Activated T-helper 2 cell treated with anti-CD3 and anti-CD28 coated beads, Interferon-gamma antibody, Interleukin-2, Interleukin-4, amounts not matched to agents 10 μg/mL and 5 μg/mL and 100 μg/mL, durations not matched to agents 14 hours and 24 hours and 36 hours (primary cell): ENCODE results near the gene STARD13. TPM values are rescaled to one million over a fixed set of nuclear protein-coding genes. Genes with fewer than 3 reads are reported as not detected.

Source experiments
- DNase-seq: peaks from one replicate; pipeline ENCODE4 v3.0.0; 2021; ENCODE audit warnings: low spot score
- H3K27ac Mint-ChIP-seq: one replicate; pipeline ENCODE4 v1.8.0; 2021; ENCODE audit warnings: mixed read lengths
- H3K27me3 Mint-ChIP-seq: one replicate; pipeline ENCODE4 v1.8.0; 2021; ENCODE audit warnings: low read depth, mixed read lengths
- H3K36me3 Mint-ChIP-seq: one replicate; pipeline ENCODE4 v1.8.0; 2021; ENCODE audit warnings: low read depth, mixed read lengths
- H3K4me1 Mint-ChIP-seq: one replicate; pipeline ENCODE4 v1.8.0; 2021; ENCODE audit warnings: low read depth, mixed read lengths
- H3K4me3 Mint-ChIP-seq: one replicate; pipeline ENCODE4 v1.8.0; 2021; ENCODE audit warnings: low read depth, mild to moderate bottlenecking, moderate library complexity, mixed read lengths
- H3K9me3 Mint-ChIP-seq: one replicate; pipeline ENCODE4 v1.8.0; 2021; ENCODE audit warnings: mixed read lengths
- intact Hi-C: fragments of 100-400 bp; cut with micrococcal nuclease; formaldehyde crosslinking; loops from one replicate; pipeline ENCODE4 v1.15.1; 2023
- total RNA-seq: library from RNA; stranded (reverse); gene quantifications from 2 replicates; pipeline ENCODE4 v1.2.3, GENCODE V29; 2022

STARD13 gene
- total RNA-seq = 1.5 and 2.0 TPM in 2 replicates

DNA sequence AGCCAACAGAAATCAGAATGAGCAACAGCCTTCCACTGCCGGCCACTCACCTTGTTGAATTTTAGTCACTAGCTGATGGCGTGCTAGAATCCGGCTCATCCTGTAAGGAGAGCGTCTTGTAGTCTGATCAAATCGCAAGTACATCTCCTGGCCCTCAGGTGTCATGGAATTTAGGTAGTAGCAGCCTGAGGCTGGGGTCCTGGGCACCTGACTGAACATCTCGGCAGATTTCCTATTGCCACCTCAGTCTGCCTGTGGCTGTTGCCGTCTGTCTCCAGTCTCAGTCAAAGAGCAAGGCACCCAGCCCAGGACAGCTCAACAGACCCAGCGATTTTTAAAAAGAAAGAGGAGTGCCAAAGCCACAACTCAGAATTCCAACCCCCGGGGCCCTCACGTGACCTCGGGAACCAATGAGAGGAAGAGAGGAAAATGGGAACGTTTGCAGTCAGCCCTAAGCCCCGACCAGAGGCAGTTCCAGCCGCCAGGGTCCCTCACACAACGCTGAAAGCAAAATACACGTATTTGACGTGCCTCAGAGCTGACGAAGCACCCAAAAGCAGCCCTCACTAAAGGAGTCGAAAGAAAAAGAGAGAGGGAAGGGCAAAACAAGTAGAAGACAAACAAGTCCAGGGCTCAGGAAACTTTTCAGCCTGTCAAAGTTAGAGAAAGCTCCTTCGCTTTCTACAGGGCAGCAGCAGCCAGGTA lies at the start of gene STARD13:
STARD13 (minus strand) TSS at position 336 of the 705 bp plus-strand sequence; CDS start at position 219, 117 bp downstream.
- Mint-ChIP-seq H3K36me3 (no peaks in the 10 kb centered on the region), H3K9me3 (no peaks in the 10 kb centered on the region), H3K4me3 (peak within 1 kb of the TSS; percentile 80), H3K27me3 (peaks cover 46% of the 10 kb centered on the region), H3K27ac (no peak within 1 kb of the TSS), H3K4me1 (peaks cover 16% of the 10 kb centered on the region)
- intact Hi-C loops = no loop called here
- peak; percentile 8 for DNase-seq

GRCh38 chr13:33334831-33335230 lies 49.3 kb upstream of the STARD13 start:
- Mint-ChIP-seq H3K4me3 (no peak overlapping the region), H3K36me3 (no peaks in the 10 kb centered on the region), H3K27me3 (no peaks in the 10 kb centered on the region), H3K4me1 (no peaks in the 10 kb centered on the region), H3K27ac (no peak overlapping the region), H3K9me3 (no peaks in the 10 kb centered on the region)
- intact Hi-C loops = no loop called here
- no peak for DNase-seq

- no peaks in the 10 kb centered on the region for H3K9me3 Mint-ChIP-seq
These were observed 46.4 kb upstream of the STARD13 start for GRCh38 chr13:33331962-33332361.

DNA sequence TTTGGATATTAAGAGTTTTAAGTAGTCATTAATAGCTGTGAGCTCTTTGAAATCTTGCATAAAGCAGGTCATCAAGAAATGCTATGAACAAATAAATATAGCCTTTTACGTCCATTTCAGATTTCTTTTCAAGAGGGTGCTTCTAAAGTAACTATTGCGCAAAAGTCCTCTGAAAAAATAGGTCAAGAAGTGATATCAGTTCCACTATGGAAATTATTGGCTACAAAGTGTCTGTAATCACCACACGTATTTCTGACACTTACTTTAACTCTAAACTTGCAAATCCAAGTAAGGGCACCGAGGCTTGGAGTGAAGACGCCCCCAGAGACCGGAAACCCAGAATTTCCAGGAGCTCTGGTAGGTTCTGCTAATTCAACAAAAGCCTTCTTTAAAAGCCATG lies 44.9 kb upstream of the STARD13 start:
- Mint-ChIP-seq H3K4me3 (no peak overlapping the region), H3K36me3 (no peaks in the 10 kb centered on the region), H3K4me1 (no peaks in the 10 kb centered on the region), H3K9me3 (no peaks in the 10 kb centered on the region), H3K27me3 (no peaks in the 10 kb centered on the region), H3K27ac (no peak overlapping the region)
- DNase-seq = no peak
- intact Hi-C loops = no loop called here

More at GRCh38 chr13:33331962-33332361, 46.4 kb upstream of the STARD13 start:
- Mint-ChIP-seq H3K27me3 (no peaks in the 10 kb centered on the region), H3K4me3 (no peak overlapping the region), H3K4me1 (no peaks in the 10 kb centered on the region), H3K27ac (no peak overlapping the region), H3K36me3 (no peaks in the 10 kb centered on the region)
- intact Hi-C loops = no loop called here
- no peak for DNase-seq

GRCh38 chr13:33328701-33329100 lies 43.1 kb upstream of the STARD13 start:
- Mint-ChIP-seq H3K27ac (no peak overlapping the region), H3K27me3 (no peaks in the 10 kb centered on the region), H3K4me3 (no peak overlapping the region), H3K4me1 (no peaks in the 10 kb centered on the region), H3K9me3 (no peaks in the 10 kb centered on the region), H3K36me3 (no peaks in the 10 kb centered on the region)
- intact Hi-C loops = no loop called here
- no peak for DNase-seq

DNA sequence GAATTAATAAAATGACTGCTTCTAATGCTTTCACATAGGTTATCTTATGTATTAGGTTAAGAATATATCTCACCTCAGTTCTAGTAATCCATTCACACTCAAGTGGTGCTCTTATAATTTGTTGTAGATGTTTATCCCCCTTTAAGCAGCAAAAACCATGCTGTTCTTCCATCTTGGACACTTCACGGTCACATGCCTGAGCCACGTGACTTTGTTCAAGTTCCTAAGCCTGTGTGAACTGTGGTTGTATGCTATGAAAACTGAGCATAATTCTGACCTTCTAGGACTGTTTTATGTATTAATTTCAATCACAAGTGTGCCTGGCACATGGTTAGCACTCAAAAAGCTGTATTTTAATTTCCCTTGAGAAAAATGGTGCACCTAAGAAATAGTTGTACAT lies 41.2 kb upstream of the STARD13 start:
- intact Hi-C loops = no loop called here
- Mint-ChIP-seq H3K27me3 (no peaks in the 10 kb centered on the region), H3K9me3 (no peaks in the 10 kb centered on the region), H3K27ac (no peak overlapping the region), H3K36me3 (no peaks in the 10 kb centered on the region), H3K4me3 (no peak overlapping the region), H3K4me1 (no peaks in the 10 kb centered on the region)
- no peak for DNase-seq

DNA sequence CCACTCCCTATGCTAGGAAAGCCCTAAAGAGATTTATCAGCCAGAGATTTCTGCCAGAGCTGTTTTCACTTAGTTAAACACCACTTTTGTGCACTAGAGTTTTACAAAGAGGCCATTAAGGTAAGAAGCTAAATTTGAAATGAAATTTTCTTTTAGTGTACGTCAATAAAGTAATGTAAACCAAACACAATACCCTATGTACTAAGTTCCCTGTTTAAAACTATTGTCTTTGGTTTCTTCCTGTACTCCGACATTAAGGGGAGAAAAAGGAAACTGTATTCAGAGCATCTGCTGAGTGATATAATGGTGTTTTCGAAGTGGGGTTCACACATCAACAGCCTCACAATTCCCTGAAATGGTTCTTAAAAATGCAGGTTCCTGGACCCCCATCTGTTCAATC lies 40.7 kb upstream of the STARD13 start:
- no peak overlapping the region for H3K4me3 Mint-ChIP-seq
- no peak overlapping the region for H3K27ac Mint-ChIP-seq
- H3K27me3 Mint-ChIP-seq = no peaks in the 10 kb centered on the region
- H3K36me3 Mint-ChIP-seq = no peaks in the 10 kb centered on the region
- H3K4me1 Mint-ChIP-seq = no peaks in the 10 kb centered on the region
- H3K9me3 Mint-ChIP-seq = no peaks in the 10 kb centered on the region
- no peak for DNase-seq
- intact Hi-C loops = no loop called here

DNA sequence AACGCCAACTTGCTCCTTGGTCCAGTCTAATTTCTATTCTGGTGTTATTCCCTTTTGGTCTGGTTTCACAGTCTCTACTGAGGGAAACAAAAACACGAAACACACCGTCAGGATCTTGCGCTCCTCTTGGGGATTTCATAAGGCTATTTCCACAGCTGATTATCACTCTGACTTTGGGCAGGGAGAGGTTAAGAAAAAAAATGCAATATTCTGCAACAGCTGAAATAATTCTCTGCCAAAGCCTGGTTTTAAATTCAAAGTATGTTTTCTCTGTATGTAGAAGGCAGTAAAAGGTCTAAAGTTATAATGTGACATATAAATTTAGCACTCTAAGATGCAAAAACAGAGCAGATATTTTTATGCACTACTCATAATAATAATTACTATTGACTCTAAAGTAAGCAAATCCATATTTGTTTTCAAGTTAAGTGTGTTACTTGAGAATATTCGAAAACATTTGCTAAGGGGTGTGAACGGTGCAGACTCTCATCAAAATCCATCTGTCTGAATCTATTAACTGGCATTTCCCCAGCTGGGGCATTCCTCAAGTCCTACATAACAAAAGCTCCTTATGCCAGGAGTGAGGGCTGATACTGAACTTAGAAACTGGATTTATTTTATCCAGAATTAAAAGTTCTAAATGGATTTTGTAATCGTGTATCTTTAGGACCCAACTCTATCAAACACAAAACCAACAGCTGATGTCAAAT lies 38.4 kb upstream of the STARD13 start:
- H3K9me3 Mint-ChIP-seq = no peaks in the 10 kb centered on the region
- no peaks in the 10 kb centered on the region for H3K27me3 Mint-ChIP-seq
- H3K4me1 Mint-ChIP-seq = no peaks in the 10 kb centered on the region
- H3K27ac Mint-ChIP-seq = no peak overlapping the region
- H3K36me3 Mint-ChIP-seq = no peaks in the 10 kb centered on the region
- no peak overlapping the region for H3K4me3 Mint-ChIP-seq
- DNase-seq = no peak
- intact Hi-C loops = no loop called here

GRCh38 chr13:33322965-33323668 lies 37.6 kb upstream of the STARD13 start:
- H3K9me3 Mint-ChIP-seq = no peaks in the 10 kb centered on the region
- DNase-seq = no peak
- H3K4me1 Mint-ChIP-seq = no peaks in the 10 kb centered on the region
- H3K27me3 Mint-ChIP-seq = no peaks in the 10 kb centered on the region
- H3K4me3 Mint-ChIP-seq = no peak overlapping the region
- H3K27ac Mint-ChIP-seq = no peak overlapping the region
- H3K36me3 Mint-ChIP-seq = no peaks in the 10 kb centered on the region
- intact Hi-C loops = no loop called here

DNA sequence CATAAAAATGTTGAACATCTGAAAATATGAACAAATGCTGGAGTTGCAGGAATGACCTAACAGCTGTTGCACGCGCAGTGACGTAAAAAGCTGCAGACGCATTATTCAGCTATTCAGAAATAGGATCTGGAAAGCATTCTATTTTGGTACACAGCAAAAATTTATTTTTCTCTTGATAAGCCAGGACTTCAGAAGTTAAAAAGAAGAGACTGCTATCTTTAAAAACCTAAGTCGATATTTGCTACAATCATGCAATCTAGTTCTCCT lies 36.9 kb upstream of the STARD13 start:
- DNase-seq = no peak
- Mint-ChIP-seq H3K4me3 (no peak overlapping the region), H3K4me1 (no peaks in the 10 kb centered on the region), H3K27ac (no peak overlapping the region), H3K36me3 (no peaks in the 10 kb centered on the region), H3K27me3 (no peaks in the 10 kb centered on the region), H3K9me3 (no peaks in the 10 kb centered on the region)
- intact Hi-C loops = no loop called here

GRCh38 chr13:33321686-33322542 lies 36.4 kb upstream of the STARD13 start:
- no peak overlapping the region for H3K4me3 Mint-ChIP-seq
- H3K4me1 Mint-ChIP-seq = no peaks in the 10 kb centered on the region
- no peaks in the 10 kb centered on the region for H3K27me3 Mint-ChIP-seq
- H3K36me3 Mint-ChIP-seq = no peaks in the 10 kb centered on the region
- no peaks in the 10 kb centered on the region for H3K9me3 Mint-ChIP-seq
- intact Hi-C loops = no loop called here
- H3K27ac Mint-ChIP-seq = no peak overlapping the region
- no peak for DNase-seq

DNA sequence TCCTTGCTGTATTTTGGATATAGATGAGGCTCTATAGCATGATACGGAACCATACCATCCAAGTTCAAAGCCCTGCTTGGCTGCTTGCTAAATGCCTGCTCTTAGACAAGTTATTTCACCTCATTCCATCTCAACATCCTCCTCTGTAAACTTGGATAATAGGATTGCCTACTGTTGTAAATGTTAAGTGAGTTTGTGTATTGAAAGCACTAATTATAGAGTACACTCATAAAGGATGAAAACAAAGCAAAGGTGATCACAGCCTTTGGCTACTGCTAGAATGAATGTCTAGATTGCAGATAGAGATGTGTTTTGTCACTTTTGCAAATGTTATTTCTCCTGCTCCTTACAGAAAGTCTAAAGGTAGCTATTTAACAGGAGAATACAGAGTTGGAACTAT lies 34.3 kb upstream of the STARD13 start:
- no peak overlapping the region for H3K4me3 Mint-ChIP-seq
- no peak overlapping the region for H3K27ac Mint-ChIP-seq
- no peaks in the 10 kb centered on the region for H3K4me1 Mint-ChIP-seq
- H3K36me3 Mint-ChIP-seq = no peaks in the 10 kb centered on the region
- no peak for DNase-seq
- intact Hi-C loops = no loop called here
- H3K27me3 Mint-ChIP-seq = no peaks in the 10 kb centered on the region
- no peaks in the 10 kb centered on the region for H3K9me3 Mint-ChIP-seq
